DMS 273 (cell line): ENCODE measurements around the gene CCDC152.

Experiments
- DNase-seq: peaks from one replicate; lab custom pipeline; 2025; ENCODE audit not compliant: unreplicated experiment; lab: John Stamatoyannopoulos, UW

The CCDC152 gene

DNA sequence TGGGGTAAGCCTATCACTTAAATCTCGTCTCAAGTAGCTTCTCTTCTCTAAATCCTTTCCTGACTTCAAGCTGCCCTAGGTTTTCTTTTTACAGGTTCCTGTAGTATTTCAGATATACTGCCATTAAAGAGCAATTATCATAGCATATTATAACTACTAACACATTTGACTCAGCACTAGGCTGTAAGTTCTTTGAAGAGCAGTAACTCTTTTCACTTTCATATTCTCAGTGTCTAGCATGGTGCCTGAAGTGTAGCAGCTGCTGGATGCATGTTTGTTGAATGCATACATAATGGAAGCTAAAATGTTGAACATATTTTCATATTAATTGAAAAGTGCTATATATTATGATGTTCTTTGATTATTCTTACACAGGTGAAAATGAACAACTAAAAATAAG, 22.5 kb downstream of the CCDC152 start:
- no peak for DNase-seq

DNA sequence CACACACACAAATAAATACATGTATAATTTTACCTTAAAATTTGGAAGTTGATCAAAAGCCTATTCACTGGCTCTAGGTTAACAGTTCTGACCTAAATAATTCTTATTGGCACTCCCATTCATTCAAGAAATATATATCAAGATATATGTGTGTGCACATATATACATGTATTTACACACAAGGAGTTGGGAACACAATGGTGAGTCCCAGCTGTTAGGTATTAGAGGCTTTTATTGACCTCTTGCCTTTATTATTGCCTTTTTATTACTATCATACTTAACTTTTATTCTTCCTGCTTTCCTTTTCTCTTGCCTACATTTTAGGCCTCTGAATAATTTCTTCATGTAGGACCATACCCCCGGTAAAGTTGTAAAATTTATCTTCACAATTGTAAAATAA, 25.0 kb downstream of the CCDC152 start:
- DNase-seq: no peak

DNA sequence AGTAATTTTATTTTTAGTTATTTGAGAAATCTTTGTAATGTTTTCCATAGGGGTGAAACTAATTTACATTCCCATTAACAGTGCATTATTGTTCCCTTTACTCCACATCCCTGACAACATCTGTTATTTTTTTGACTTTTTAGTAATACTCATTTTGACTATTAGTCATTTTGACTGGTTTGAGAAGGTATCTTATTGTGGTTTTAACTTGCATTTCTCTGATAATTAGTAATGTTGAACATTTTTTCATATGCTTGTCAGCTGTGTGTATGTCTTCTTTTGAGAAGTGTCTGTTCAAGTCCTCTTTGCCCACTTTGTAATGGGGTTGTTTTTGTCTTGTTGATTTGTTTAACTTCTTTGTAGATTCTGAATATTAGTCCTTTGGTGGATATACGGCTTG, 27.5 kb downstream of the CCDC152 start:
- DNase-seq: no peak

DNA sequence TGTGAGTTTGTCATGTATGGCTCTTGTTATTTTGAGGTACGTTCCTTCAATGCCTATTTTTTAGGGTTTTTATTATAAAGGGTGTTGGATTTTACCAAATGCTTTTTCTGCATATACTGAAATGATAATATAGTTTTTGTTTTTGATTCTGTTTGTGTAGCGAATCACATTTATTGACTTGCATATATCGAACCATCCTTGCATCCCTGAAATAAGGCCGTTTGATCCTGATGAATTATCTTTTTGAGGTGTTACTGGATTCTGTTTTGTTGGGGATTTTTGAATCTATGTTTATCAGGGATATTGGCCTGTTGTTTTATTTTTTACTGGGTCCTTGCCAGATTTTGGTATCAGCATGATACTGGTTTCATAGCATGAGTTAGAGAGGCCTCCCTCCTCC, 29.1 kb downstream of the CCDC152 start:
- DNase-seq: no peak

DNA sequence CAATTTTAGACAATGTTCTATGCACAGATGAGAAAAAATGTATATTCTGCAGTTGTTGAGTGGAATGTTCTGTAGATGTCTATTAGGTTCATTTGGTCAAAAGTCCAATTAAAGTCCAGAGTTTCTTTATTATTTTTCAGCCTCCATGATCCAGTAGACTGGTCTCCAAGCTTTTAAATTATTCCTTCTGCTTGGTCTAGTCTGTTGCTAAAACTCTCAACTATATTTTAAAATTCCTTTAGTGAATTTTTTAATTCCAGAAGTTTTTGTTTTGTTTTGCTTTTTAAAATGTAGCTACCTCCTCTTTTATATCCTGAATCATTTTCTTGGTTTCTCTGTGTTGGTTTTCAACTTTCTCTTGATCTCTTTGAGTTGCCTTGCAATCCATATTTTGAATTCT, 30.5 kb downstream of the CCDC152 start:
- DNase-seq: no peak

DNA sequence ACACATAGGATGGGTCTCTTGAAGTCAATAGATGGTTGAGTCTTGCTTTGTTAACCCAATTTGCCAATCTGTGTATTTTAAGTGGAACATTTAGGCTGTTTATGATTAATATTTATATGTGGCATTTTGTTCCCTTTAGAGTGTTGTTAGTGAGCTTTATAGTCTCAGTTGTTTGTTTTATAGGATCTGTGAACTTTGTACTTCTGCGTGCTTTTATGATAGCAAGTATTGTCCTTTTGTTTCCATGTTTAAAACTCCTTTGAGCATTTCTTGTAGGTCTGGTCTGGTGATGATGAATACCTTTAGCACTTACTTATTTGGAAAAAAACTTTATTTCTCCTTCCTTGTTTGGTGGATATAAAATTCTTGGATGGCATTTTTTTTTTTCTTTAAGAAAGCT, 31.2 kb downstream of the CCDC152 start:
- DNase-seq: no peak

DNA sequence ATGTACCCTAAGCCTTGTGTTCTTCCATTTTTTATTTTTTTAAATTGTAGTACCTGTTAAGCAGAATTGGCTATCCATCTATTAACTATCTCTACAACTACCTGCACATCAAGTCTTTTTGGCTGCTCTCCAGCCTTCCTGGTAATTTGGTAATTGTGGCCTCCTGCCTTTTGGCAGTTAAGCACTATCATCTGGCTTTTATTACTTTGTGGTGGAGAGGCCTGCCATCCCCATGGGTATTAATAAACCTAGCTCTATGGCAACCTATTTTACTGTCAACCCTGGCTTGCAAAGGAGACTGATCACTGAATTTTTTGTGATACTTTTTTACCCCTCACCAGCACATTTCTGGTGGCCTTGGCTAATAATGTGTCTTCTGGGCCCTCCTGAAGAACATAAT, 34.5 kb downstream of the CCDC152 start:
- no peak for DNase-seq

DNA sequence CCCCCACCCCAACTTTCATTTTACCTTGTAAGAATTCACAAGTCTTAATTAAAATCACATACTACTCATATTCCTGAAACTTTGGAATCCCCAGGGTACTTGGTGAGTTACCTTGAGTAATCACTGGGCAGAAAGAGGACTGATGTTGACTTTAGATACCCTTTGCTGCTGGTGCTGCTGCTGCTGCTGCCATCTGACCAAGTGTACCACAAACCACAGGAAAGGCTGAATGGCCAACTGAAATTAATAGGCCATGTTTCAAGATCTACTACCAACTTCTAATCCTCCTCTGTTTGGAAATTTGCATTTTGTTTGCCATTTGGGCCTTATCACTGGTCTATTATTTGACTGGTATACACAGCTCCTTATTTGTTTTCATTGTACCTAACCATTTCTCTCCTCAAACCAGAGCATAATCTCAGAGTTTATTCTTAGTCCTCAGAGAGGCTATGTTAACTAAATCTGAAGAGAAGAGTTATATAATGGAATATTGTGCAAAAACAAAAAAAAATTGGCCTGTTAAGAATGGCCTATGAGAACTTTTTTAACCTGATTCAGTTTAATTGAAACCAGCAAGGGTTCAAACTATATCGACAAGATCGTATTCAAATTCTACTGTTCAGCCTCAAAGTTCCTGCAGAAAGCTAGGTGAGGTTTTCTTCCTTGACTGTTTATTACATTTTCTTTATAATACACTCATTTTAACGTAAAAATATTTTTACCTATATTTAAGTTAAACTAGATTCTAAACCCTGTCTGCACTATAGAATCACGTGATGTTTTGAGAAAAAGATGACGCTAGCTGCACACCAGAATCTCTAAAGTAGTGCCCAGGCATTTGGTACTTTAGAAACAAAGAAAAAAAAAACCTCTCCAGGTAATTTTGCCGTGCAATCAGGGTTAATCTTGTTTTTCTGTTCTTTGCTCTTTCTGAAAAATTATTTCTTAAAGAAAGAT, 41.9 kb downstream of the CCDC152 start:
- no peak for DNase-seq

DNA sequence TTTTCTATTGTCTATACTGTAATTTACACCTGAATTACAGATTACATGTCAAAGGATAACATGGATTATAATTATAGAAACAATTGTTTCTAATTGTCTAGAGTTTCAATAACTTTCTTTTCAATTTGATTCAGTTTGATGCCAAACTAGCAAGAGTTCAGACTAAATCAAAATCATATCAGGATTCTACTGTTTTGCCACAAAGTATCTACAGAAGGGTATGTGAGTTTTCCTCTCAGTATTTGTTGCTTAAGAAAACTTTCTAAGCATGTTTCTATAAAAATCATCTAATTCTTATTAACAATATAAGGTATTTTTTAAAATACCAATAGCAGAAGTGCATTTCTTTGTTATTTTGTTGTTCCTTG, 42.6 kb downstream of the CCDC152 start:
- DNase-seq: no peak

DNA sequence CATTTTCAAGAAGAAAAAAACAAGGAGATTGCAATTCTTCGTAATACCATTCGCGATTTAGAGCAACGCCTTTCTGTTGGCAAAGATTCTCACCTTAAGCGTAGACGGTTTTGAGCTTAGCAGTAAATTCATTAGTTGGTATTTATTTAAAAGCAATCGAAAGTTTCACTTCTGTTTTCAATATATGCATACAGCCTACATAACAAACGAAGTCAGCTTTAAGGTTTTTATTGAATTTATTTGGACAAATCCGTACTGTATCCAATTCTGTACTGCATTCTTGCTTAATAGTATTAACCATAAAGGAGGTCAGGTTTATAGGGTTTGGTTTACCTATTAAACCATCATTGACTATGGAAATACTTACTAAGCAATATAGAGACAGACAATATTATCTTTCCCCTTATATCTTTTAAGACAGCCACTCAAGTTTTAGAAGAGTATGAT, 43.1 kb downstream of the CCDC152 start:
- DNase-seq: no peak

DNA sequence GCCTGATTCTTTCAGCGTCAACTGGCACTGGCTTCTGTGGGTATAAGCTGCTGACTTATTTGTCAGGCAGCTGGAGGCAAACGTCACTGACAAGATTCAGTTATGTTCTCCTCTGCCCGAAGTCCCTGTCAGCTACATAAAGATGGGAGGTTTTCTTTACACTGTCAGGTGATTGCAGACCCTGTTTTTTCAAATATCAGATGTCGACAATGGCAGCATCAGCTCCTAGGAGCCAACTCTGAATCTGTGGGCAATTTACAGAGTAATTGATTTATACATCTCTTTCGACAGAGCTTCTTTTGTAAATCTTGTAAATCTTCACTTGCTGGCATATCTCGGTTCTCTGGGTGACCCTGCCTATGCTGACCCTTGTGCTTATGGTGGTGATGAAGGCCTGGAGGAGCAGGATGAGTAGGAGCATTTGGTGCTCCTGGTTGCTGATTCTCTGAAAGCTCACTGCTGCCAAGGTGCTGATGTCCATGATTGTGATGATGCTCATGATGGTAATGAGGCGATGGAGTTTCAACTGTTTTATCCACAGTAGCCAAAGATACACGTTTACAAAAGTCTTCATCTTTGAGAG, 44.2 kb downstream of the CCDC152 start:
- no peak for DNase-seq

DNA sequence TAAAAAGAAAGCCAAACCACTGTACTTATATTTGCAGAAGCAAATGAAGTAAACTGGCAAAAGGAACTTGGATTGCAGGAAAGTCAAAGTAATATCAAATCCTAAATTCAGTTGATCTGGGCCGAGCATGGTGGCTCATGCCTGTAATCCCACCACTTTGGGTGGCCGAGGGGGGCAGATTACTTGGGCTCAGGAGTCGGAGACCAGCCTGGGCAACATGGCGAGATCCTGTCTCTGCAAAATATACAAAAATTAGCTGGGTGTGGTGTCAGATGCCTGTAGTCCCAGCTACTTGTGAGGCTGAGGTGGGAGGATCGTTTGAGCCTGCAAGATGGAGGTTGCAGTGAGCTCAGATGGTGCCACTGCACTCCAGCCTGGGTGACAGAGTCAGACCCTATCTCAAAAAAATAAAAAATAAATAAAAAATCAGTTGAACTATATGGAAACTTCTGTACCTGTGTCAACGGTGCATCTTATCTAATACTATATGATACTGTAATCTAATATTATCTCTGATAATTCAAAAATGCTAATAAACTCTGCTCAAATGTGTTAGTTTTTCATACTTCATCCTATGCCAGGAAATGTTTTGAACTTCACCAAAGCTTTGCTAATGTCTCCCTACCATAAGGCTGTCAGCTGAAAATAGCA, 45.0 kb downstream of the CCDC152 start:
- no peak for DNase-seq

DNA sequence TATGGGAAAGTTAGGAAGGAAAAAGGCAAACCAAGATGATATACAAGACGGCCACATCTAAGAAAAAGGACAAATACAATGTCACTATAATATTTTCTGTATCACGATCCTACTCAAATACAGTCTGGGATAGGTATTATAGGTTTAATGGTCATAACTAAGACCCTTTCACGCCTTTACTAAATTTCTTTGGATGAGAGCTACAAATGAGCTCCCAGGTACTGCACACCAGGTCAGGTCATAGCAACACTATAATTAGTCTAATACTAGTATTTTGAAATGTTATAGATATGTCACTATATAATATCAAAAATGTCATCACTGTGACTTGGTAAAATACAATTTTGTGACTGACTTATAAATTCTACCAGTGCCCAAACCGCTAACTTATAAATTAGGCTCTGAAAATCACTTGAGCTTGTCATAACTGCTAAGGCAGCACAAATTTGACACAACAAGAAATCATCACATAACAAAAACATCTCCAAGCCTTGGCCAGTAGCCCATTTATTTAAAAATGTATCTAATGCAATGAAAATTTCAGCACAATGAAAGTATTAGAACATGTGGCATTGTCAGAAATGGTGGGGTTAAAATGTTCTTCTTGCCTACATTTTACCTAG, 48.2 kb downstream of the CCDC152 start:
- DNase-seq: no peak

DNA sequence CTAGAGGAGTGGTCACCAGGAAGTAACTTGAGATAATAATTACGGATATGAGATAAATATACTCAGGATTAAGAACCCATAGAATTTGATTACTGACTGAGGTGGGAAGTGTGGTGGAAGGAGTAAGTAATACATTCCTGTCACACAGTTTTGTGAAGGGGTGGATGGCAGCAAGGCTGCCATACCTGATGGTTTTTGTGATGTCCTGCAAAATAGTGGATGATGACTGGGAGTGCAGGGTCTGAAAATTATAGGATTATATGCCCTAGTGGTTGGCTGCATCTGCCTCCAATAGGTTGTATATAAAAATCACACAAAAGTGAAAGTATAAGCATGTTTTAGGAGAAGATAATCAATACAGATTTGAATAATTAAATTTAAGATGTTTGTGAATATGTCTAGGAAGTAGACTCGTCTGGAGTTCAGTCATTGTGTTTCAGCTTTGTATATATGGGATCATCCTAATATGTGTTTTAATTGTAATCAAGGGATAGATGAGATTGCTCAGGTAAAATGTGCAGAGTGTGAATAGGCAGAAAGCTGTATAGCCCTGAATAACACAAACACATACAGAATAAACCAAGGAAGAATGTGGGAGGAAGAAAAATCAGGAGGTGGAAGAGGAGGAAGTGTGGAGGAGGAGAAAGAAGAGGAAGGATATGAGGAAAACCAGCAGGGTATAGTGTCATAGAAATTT, 49.5 kb downstream of the CCDC152 start:
- DNase-seq: no peak

DNA sequence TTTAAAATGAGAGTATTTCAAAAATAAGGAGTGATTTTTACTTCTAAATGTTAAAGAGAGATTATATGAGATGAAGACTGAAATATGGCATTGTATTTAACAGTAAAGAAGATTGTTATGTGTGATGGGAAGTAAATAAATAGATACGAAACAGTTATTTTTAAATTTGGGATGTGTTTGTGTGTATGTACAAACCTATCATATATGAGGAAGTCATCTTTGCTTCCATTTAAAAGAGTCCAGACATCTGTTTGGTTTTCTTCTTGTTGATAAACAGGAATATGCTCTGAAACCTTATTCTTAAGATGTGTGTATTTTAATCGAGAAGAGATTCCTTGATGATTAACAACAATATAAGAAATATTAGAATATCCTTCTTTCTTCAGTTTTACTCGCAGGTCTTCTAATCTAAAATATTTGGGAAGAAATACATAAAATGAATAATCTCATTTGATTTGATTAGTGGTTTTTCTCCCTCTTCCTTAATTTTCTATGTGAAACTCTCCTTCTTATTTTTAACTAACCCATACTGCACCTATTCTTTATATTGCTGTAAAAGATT, 50.2 kb downstream of the CCDC152 start:
- no peak for DNase-seq

DNA sequence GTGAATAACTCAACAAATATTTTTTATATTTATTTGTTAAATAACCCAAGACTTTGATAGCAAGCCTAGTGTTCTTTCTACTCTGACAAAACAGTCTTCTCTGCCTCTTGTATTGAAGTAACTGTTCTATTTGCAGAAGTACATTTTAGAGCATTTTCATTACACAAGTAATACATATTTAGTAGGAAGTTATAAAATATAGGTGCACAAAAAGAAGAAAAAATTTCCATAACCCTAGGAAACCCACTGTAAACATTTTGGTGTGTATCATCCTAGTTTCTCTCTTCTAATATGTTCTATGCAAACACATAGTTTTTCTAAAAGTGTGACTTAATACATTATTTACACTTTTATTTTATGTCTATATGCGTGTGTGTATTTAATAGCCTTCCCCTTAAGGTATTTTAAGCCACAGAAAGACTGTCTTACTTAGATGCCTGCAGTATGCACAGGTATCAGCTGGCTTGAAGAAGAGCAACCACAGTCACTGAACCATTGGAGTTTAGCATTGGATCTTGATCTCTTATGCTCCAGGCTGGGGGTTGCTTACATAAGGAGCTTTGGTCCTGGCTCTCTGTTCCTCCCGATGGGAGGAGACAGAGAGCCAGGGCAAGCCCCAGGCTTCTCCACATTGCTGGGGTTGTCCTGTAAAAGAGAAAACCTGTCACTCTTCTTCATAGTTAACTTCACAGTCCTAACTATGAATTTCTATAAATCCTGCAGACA, 51.3 kb downstream of the CCDC152 start:
- DNase-seq: peak; percentile 2

DNA sequence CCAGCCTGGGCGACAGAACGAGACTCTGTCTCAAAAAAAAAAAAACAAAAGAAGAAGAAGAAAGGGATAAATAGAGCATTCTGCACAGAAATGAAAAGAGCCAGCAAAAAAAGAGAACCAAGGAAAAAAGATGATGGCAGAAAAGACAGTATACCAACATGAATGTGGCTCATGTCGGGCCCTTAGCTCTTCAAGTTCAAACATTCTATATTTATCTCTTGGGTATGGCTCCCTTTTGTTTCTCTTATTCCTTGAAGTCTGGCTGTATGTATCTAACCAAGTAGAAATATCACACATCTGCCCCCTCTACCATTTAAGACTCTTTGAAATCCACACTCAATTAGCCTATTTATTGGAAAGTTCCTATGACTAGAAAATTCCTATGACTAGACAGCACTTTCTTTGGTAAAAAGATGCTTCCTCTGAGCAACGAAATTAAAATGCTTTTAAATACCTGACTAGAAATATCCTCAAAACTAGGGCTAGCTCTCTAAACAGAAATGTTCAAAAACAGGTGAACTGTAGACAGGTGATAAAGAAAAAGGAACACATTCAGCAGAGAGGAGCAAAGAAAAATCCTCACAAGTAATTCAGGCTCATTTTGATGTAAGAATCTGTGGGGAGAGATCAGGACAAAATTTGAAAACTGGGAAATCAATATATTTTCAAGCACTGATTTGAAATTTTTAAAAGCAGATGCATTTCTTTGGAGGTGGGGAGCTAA, 52.4 kb downstream of the CCDC152 start:
- DNase-seq: no peak

DNA sequence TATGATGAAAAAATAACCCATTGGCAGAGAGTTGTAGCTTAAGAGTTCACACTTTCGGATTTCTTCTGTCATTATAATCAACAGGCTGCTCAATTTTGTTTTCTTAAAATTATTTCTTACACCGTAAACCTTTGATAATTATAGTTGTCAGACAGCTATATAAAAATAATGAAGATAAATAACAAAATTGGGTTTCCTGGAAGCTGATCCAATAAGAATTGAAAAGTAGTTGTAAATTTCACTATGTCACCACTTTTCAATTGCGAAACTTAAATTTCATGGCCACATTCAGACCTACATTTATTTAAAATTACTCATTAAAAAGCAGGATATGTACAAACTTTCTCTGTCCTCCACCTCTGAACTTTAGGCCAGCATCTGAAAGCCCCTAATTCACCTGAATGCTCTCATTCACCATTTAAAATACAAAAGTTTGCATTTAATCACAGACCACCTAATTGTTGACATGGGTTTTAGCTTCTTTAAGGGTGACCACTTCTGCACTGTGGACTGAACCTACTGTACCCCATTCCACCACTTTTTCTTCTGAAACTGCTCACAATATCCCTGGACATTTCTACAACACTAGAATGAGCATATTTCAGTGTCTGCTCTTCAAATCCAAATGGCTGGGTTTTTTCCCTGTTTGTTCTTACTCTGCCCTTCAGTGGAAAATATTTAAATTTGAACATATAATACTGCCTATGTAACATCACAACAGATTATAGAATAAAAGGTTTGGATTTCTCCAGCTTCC, 54.4 kb downstream of the CCDC152 start:
- no peak for DNase-seq
